BLaER1 (cell line): ENCODE results near the gene RPS23.

Source experiments
- H3K27ac ChIP-seq: shearing (Covaris generic); formaldehyde crosslinking; 2 replicates; pipeline ENCODE4 v1.8.1; 2022
- H3K27me3 ChIP-seq: shearing (Covaris generic); formaldehyde crosslinking; 2 replicates; pipeline ENCODE4 v1.8.1; 2022
- H3K36me3 ChIP-seq: shearing (Covaris generic); formaldehyde crosslinking; 2 replicates; pipeline ENCODE4 v1.8.1; 2022
- H3K4me1 ChIP-seq: shearing (Covaris generic); formaldehyde crosslinking; 2 replicates; pipeline ENCODE4 v1.8.1; 2022
- H3K4me2 ChIP-seq: shearing (Covaris generic); formaldehyde crosslinking; 2 replicates; pipeline ENCODE4 v1.8.1; 2022
- H3K4me3 ChIP-seq: shearing (Covaris generic); formaldehyde crosslinking; 2 replicates; pipeline ENCODE4 v1.8.1; 2022
- H3K9ac ChIP-seq: shearing (Covaris generic); formaldehyde crosslinking; 2 replicates; pipeline ENCODE4 v1.8.1; 2022
- H3K9me3 ChIP-seq: shearing (Covaris generic); formaldehyde crosslinking; 2 replicates; pipeline ENCODE4 v1.8.1; 2022
- H4K20me1 ChIP-seq: shearing (Covaris generic); formaldehyde crosslinking; 2 replicates; pipeline ENCODE4 v1.8.1; 2022
- Cebpa-rat ChIP-seq: shearing (Covaris generic); IDR thresholded peaks from 2 replicates; pipeline ENCODE4 v1.8.1; 2022

The RPS23 gene

GRCh38 chr5:82257247-82257646, 20.9 kb downstream of the RPS23 start:
- Histone ChIP-seq H3K27ac (no peak overlapping the region), H3K36me3 (peaks cover 22% of the 10 kb centered on the region), H3K27me3 (no peaks in the 10 kb centered on the region), H3K9me3 (no peaks in the 10 kb centered on the region), H3K4me2 (no peak overlapping the region), H3K4me1 (no peaks in the 10 kb centered on the region), H3K4me3 (no peak overlapping the region), H3K9ac (no peak overlapping the region), H4K20me1 (no peaks in the 10 kb centered on the region)
- TF ChIP-seq Cebpa-rat = no peak

GRCh38 chr5:82255844-82256243, 22.3 kb downstream of the RPS23 start:
- no peak overlapping the region for H3K4me3 ChIP-seq
- no peaks in the 10 kb centered on the region for H3K27me3 ChIP-seq
- H3K4me2 ChIP-seq = no peak overlapping the region
- no peaks in the 10 kb centered on the region for H3K9me3 ChIP-seq
- H3K36me3 ChIP-seq = peaks cover 22% of the 10 kb centered on the region
- H4K20me1 ChIP-seq = no peaks in the 10 kb centered on the region
- TF ChIP-seq Cebpa-rat = no peak
- no peak overlapping the region for H3K27ac ChIP-seq
- H3K9ac ChIP-seq = no peak overlapping the region
- no peaks in the 10 kb centered on the region for H3K4me1 ChIP-seq

- no peaks in the 10 kb centered on the region for H3K27me3 ChIP-seq
- H3K4me2 ChIP-seq = no peak overlapping the region
- H4K20me1 ChIP-seq = no peaks in the 10 kb centered on the region
- no peak overlapping the region for H3K9ac ChIP-seq
- no peak overlapping the region for H3K4me3 ChIP-seq
- peaks cover 7% of the 10 kb centered on the region for H3K9me3 ChIP-seq
- no peaks in the 10 kb centered on the region for H3K4me1 ChIP-seq
- H3K36me3 ChIP-seq = peaks cover 22% of the 10 kb centered on the region
- H3K27ac ChIP-seq = no peak overlapping the region
- no peak for TF ChIP-seq Cebpa-rat
Measured at GRCh38 chr5:82252744-82253143, 25.4 kb downstream of the RPS23 start.

GRCh38 chr5:82246960-82247574, 31.1 kb downstream of the RPS23 start:
- H3K9ac ChIP-seq = no peak overlapping the region
- no peak for TF ChIP-seq Cebpa-rat
- no peaks in the 10 kb centered on the region for H3K27me3 ChIP-seq

GRCh38 chr5:82244854-82245635, 33.1 kb downstream of the RPS23 start:
- Histone ChIP-seq H3K4me2 (no peak overlapping the region), H3K27me3 (no peaks in the 10 kb centered on the region), H3K27ac (no peak overlapping the region), H3K36me3 (no peaks in the 10 kb centered on the region), H3K4me1 (no peaks in the 10 kb centered on the region), H3K9ac (no peak overlapping the region), H3K9me3 (peaks cover 22% of the 10 kb centered on the region), H4K20me1 (no peaks in the 10 kb centered on the region), H3K4me3 (no peak overlapping the region)
- TF ChIP-seq Cebpa-rat = no peak

More at GRCh38 chr5:82246960-82247574, 31.1 kb downstream of the RPS23 start:
- no peak overlapping the region for H3K4me3 ChIP-seq
- no peaks in the 10 kb centered on the region for H3K4me1 ChIP-seq
- no peaks in the 10 kb centered on the region for H3K36me3 ChIP-seq
- H3K9me3 ChIP-seq = peaks cover 22% of the 10 kb centered on the region
- H3K4me2 ChIP-seq = no peak overlapping the region
- no peaks in the 10 kb centered on the region for H4K20me1 ChIP-seq
- H3K27ac ChIP-seq = no peak overlapping the region

- Histone ChIP-seq H3K4me1 (no peaks in the 10 kb centered on the region), H3K4me3 (no peak overlapping the region), H3K36me3 (no peaks in the 10 kb centered on the region), H3K27me3 (no peaks in the 10 kb centered on the region), H3K9ac (no peak overlapping the region), H4K20me1 (no peaks in the 10 kb centered on the region), H3K4me2 (no peak overlapping the region), H3K27ac (no peak overlapping the region), H3K9me3 (peaks cover 22% of the 10 kb centered on the region)
- no peak for TF ChIP-seq Cebpa-rat
Measured at GRCh38 chr5:82244151-82244550, 34.0 kb downstream of the RPS23 start.

GRCh38 chr5:82234885-82235284, 43.3 kb downstream of the RPS23 start:
- Histone ChIP-seq H3K4me1 (no peaks in the 10 kb centered on the region), H3K36me3 (no peaks in the 10 kb centered on the region)
- TF ChIP-seq Cebpa-rat = no peak

GRCh38 chr5:82225525-82226172, 52.5 kb downstream of the RPS23 start:
- no peak overlapping the region for H3K4me3 ChIP-seq
- no peaks in the 10 kb centered on the region for H3K36me3 ChIP-seq
- no peak for TF ChIP-seq Cebpa-rat
- no peaks in the 10 kb centered on the region for H3K27me3 ChIP-seq
- no peaks in the 10 kb centered on the region for H3K9me3 ChIP-seq
- no peak overlapping the region for H3K27ac ChIP-seq
- no peak overlapping the region for H3K4me2 ChIP-seq
- no peak overlapping the region for H3K9ac ChIP-seq
- H3K4me1 ChIP-seq = no peaks in the 10 kb centered on the region
- no peaks in the 10 kb centered on the region for H4K20me1 ChIP-seq

More at GRCh38 chr5:82234885-82235284, 43.3 kb downstream of the RPS23 start:
- Histone ChIP-seq H3K9me3 (no peaks in the 10 kb centered on the region), H3K27me3 (no peaks in the 10 kb centered on the region), H4K20me1 (no peaks in the 10 kb centered on the region), H3K27ac (no peak overlapping the region), H3K4me2 (no peak overlapping the region), H3K4me3 (no peak overlapping the region), H3K9ac (no peak overlapping the region)
